HG03108 (cell line): ENCODE measurements around the gene BMP7.

ENCODE experiments used
- ATAC-seq: cut with Tn5 transposase; IDR thresholded peaks from one replicate; pipeline ENCODE4 v1.9.1; 2021; ENCODE audit warnings: moderate library complexity; ENCODE audit not compliant: unreplicated experiment

BMP7 gene

DNA sequence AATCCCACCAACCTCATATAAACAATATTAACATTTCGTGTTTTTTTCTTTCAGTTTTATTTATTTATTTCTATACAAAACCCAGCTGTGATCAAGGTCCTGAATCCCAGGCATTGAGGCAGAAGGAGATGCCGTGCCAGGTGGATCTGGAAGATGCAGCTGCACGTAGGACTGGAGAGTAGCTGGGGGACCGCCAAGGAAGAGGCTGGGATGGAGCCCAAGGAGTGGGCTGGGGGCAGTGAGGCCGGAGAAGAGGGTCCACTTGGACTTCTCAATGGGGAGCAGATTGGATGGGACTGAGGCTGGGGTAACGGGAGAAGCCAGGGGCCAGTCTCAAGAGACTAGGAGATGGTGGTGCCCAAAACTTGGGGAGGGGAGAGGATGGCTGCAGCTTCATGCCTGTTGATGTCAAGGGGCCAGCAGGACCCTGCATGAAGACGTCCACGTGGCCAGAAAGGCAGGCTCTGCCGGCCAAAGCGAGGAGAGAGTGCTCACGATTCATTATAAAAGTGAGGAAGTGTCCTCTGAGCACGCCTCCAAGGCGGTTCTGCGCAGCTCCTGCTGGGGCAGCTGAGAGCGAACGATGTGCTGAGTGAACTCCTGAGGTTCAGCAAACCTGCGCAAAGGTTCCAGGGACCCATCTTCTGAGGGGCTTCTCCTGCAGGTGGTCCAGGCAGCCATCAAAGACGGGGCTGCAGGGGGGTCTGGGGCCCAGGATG lies 110.3 kb downstream of the BMP7 start:
- no peak for ATAC-seq

- no peak for ATAC-seq
Measured at GRCh38 chr20:57155415-57155814, 111.0 kb downstream of the BMP7 start.

- ATAC-seq: no peak
Measured at GRCh38 chr20:57153238-57153905, 113.1 kb downstream of the BMP7 start.

DNA sequence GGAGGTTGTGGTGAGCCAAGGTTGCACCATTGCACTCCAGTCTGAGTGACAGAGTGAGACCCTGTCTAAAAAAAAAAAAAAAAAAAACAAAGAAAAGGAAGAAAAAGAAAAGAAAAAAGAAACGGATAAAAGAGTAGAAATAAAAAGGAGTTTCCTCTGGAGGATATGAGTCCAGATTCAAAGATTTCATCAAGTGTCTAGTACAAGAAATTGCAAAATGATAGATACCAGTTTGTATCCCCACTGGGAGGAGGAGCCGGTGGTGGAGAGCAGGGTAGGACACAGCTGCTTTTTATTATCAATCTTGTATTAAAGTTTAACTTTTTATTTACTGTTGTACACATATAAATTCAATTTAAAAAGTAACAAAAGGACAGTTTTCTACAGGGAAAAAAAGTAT lies 113.9 kb downstream of the BMP7 start:
- ATAC-seq: no peak

DNA sequence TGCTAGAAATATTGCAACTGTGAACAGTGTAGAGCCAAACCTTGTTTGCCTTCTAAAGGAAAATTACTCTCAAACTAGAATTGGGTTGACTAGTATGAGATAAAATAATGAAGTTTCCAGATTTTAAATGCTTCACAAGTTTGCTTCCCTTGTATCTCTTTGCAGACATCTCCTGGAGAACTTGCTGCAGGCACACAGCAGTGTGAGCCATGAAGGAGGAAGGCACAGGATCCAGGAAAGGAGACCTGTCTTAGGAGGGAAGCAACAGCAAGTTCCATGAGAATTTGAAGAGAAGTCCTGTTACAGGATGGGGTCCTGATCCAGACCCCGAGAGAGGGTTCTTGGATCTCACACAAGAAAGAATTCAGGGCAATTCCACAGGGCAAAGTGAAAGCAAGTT lies 115.9 kb downstream of the BMP7 start:
- no peak for ATAC-seq

GRCh38 chr20:57148263-57148662 lies 118.2 kb downstream of the BMP7 start:
- no peak for ATAC-seq

GRCh38 chr20:57147185-57147584 lies 119.3 kb downstream of the BMP7 start:
- no peak for ATAC-seq

DNA sequence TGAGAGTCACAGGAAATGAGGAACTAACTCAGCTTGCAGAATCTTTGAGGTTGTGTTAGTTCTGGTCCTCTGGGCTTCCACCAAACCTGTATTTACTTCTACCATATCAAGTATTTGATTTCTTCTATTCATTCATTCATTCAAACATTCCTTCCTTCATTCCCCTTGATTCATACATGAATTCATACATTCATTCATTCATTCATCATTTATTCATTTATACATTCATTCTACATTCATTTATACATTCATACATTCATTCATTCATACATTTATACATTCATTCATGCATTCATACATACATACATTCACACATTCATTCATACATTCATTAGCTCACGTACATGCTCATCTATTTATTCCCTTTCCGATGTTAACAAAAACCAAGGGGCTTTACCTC lies 120.3 kb downstream of the BMP7 start:
- no peak for ATAC-seq

DNA sequence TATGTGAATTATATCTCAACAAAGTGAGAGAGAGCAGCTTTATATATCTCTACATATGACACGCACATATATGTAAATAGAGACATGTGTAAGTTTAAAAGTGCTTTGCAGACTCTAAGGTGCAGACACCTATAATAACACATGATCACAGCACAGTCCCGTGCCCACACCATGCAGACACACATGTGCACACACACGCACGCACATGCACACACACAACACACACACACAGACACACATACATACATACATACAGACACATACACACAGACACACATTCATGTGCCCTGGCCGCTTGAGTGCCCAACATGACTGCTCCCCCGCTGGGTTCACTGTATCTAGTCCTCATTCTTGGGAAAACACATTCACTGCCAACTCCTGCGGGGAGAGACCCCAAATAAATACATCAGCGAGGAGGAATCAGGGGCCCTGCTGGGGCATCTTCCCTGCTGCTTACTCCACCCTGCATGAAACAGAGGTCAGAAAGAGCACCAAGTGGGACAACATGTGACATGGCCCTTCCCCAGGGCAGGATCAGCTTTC lies 121.3 kb downstream of the BMP7 start:
- ATAC-seq: no peak

DNA sequence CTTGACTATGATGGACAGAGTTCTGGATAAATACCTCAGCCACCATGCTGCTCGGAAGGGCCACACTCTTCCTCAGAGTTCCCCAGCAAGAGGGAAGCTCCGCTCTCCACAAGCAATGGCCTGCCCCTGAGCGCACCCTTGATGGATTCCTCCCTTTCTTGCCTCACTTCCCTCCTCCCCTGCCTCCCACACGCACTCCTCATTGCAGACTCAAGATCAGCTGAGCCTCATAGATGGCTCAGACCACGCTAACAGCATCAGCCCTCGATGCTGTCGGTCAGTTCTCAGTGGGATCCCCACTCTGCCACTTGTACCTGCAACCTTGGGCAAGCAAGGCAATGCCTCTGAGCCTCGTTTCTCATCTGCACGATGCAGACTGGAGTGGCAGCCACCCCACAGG lies 123.3 kb downstream of the BMP7 start:
- no peak for ATAC-seq

GRCh38 chr20:57142667-57143066 lies 123.8 kb downstream of the BMP7 start:
- ATAC-seq: no peak

DNA sequence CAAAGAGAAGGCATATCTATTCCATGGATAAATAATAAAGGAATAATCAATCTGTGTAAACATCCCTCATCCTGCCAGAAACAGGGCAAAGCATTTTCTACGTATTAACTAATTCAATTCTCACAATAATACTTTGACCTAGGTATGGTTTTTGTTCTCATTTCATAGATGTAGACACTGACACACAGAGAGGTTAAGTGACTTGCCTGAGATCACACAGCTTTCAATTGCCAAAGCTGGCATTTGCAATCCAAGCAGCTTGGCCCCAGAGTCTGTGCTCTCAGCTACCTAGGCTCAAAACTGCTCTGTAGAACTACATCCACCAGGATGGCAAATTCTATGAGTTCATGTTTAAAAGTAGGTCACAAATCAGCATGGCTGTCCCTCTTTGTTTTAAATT lies 124.9 kb downstream of the BMP7 start:
- no peak for ATAC-seq

GRCh38 chr20:57140416-57140965 lies 126.0 kb downstream of the BMP7 start:
- no peak for ATAC-seq

GRCh38 chr20:57139342-57140093 lies 126.9 kb downstream of the BMP7 start:
- no peak for ATAC-seq

GRCh38 chr20:57138198-57138995 lies 128.0 kb downstream of the BMP7 start:
- no peak for ATAC-seq

DNA sequence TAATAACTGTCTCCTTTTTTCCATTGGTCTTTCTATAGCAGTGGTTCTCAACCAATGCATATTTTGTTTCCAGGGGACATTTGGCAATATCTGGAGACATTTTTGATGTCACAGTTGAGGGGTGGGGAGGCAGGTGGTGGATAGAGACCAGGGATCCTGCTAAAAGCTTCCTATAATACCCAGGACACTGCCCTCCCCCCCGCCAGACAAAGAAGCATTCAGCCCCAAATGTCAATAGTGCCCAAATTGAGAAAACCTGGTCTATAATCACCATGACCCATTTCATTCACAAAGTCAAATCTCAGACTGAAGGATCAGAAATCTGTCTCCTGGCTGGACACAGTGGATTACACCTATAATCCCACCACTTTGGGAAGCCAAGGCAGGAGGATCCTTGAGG lies 128.8 kb downstream of the BMP7 start:
- ATAC-seq: no peak

DNA sequence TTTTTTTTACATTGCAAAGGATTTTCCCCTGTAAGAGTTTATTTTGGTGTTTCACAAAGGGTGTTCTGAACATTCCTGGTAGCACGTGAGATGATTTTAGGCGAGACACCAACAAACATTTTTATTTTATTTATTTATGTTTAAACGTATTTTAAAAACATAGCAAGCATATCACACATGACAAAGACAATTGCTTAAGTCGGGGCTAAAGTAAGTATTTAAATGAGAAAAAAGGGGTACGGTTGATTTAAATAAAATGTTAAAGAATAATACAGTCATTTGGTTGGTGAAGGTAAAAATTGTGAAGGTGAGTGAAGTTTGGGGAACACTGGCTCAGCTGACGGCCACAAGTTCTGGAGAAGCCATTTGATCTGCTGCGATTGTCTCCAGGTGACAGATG lies 129.7 kb downstream of the BMP7 start:
- ATAC-seq: no peak

DNA sequence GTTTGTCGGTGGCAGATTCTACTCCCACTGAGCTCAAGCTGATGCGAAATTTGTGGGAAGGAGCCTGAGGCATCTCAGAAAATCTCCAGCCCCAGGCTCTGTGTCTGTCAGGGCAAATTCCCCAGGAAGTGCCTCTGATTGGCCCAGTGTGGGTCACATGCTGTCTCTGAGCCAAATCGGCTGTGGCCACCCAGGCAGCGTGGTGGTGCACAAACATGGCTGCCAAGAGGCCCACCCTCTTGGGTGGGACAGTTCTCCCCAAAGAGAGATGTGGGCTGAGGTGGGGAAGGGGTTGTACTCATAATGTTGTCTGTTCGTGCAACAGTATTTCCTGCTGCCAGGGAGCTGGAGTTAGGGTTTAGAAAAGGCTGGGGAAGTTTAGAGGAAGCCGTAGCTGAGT lies 130.6 kb downstream of the BMP7 start:
- ATAC-seq: no peak

- ATAC-seq: no peak
Measured at GRCh38 chr20:57134804-57135203, 131.6 kb downstream of the BMP7 start.

DNA sequence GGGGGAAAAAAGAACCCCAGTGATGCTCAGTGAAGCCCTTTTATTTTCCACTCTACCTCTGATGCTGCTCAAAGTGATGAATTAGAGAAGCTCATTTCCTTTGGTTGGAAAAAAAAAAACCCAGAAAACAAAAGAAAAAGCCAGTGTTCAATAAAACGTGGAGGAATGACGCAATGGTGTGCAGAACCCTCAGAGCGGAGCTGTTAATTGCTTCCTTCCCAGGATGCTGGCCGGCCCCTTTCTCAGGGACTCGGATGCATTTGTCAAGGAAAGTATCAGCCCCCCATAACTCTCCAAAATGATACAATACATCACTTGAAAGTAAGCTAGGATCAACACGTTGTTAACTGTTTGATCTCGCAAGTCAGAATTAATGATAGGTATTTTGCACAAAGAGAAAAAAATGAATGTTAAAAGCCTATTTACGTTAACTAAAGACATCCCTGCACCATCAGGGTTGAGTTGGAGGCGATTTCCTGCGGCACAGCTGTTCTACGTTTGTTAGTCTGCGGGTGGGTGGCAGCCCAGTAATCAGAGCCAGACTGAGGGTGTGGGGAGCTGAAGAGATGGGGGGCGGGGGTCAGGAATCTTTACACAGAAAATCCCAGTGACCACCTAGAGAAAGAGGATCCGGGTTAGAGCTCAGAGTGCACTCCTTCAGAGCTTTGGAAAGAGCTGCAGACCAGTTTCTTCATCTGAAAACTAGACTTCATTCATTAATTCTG lies 132.4 kb downstream of the BMP7 start:
- ATAC-seq: no peak
